Measurements from ENCODE around the gene KDM1B.

DNA sequence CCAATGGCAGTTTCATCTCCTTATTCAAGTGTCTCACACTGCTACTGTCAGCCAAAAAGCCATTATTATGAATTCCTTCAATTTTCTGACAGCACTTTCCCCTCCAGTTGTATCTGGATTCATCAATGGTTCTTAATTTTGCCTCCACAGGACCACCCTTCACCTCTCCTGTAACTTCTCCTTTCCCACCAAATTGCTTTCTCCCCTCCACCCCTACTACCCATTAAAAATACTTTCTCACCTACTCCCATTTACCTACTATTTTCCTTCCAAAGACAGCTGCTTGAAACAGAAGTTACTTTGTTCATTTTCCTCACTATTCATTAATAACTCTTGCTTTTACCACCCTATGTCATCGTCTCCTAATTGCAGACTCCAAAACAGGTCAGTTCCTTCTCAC is 79.3 kb downstream of the KDM1B start:
- TF ChIP-seq POLR2A (IDR thresholded peaks at IDR 0.05), result no peak
- TF ChIP-seq, protein P1, sequence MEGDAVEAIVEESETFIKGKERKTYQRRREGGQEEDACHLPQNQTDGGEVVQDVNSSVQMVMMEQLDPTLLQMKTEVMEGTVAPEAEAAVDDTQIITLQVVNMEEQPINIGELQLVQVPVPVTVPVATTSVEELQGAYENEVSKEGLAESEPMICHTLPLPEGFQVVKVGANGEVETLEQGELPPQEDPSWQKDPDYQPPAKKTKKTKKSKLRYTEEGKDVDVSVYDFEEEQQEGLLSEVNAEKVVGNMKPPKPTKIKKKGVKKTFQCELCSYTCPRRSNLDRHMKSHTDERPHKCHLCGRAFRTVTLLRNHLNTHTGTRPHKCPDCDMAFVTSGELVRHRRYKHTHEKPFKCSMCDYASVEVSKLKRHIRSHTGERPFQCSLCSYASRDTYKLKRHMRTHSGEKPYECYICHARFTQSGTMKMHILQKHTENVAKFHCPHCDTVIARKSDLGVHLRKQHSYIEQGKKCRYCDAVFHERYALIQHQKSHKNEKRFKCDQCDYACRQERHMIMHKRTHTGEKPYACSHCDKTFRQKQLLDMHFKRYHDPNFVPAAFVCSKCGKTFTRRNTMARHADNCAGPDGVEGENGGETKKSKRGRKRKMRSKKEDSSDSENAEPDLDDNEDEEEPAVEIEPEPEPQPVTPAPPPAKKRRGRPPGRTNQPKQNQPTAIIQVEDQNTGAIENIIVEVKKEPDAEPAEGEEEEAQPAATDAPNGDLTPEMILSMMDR (IDR thresholded peaks at IDR 0.05), result no peak

Measured in thyroid gland (tissue), 4 donors.